GM18909 (cell line): ENCODE measurements around the gene TAOK2.
"Not testable (repeated sequence)": the region's sequence is repeated elsewhere in the genome, so short reads cannot be mapped to it uniquely, and the experiment has no call there.

Experiments used
- ATAC-seq: cut with Tn5 transposase; IDR thresholded peaks from one replicate; pipeline ENCODE4 v1.9.1; 2021; ENCODE audit warnings: mild to moderate bottlenecking; ENCODE audit not compliant: unreplicated experiment, poor library complexity

Gene TAOK2

GRCh38 chr16:29973384-29974246, at the start of gene TAOK2:
TSS of gene TAOK2 (plus strand) at chr16:29973868. CDS start at chr16:29977773, 3,905 bp downstream.
- ATAC-seq = peak; percentile 93

DNA sequence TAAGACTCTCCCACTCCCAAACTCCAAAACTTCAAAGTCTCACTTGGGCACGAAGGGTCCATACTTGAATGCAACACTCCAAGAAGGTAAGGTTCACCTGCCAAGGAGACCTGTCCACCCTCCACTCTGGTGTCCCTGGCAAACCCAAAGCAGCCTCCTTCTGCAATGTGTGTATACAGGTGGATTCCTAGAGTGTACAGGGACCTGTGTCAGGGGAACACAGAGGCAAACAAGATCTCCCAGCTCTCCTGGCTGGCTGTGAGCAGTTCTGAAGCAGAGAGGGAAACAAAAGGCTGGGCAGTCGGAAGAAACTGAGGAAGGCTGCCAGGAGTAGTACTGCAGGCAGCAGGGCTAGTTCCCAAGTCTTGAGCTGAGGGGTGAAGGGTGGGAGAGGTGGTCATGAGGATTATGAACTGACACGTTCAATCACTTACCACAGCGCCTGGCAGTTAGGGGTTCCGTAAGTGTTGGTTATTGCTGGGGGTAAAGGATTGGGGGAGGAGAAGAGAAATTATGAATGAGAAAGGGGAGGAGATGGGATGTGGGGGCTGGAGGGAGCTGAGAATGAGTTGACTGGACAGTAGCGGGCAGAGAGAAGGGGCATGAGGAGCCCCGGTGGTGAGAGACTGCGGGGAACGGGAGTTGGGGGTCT, 48.4 kb upstream of the TAOK2 start:
- no peak for ATAC-seq

DNA sequence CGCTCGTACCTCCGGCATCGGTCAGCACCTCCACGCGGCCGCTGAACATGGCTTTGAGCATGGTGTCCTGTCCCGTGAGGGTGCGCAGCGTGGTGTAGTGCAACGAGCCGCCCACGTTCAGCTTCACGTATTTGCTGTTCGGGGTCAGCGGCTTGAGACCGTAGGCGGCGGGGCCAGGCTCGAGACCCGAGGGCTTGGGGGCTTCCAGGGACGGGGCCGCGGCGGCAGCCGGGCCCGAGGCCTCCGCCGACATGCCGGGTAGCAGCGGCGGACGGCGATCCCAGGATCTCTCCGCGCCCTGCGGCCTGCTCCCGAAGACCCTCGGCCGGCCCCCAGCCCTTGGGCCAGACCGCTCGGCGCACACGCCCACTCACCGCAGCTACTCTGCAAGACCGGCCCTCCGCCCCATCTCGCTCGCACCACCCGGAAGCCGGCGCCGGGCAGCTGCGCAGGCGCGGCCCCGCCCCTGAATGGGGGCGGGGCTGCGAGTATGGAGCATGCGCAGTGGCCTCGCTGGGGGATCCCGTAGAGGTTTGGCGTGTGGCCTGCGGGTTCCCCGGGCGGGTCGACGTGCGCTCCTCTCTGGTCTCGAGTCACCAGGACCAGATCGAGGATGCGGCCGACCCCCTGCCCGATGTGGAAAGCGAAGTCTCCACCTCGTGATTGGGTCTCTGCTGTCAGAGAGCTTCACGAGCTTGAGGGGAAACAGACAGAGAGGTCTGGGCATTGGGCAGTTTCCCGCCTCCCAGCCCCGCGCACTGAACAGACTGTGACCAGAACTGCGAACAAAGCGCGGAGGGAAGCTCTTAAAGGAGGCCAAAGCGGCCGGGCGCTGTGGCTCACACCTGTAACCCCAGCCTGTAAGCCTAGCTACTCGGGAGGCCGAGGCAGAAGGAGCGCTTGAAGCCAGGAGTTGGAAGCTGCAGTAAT, 47.6 kb upstream of the TAOK2 start, which contains the start of gene KCTD13:
Gene KCTD13, minus strand, starts transcription at position 446 of the 930 bp plus-strand sequence. Its CDS starts 193 bp downstream, at position 253.
- ATAC-seq = peak; percentile 91

GRCh38 chr16:29926711-29927052, 47.0 kb upstream of the TAOK2 start:
- no peak for ATAC-seq

DNA sequence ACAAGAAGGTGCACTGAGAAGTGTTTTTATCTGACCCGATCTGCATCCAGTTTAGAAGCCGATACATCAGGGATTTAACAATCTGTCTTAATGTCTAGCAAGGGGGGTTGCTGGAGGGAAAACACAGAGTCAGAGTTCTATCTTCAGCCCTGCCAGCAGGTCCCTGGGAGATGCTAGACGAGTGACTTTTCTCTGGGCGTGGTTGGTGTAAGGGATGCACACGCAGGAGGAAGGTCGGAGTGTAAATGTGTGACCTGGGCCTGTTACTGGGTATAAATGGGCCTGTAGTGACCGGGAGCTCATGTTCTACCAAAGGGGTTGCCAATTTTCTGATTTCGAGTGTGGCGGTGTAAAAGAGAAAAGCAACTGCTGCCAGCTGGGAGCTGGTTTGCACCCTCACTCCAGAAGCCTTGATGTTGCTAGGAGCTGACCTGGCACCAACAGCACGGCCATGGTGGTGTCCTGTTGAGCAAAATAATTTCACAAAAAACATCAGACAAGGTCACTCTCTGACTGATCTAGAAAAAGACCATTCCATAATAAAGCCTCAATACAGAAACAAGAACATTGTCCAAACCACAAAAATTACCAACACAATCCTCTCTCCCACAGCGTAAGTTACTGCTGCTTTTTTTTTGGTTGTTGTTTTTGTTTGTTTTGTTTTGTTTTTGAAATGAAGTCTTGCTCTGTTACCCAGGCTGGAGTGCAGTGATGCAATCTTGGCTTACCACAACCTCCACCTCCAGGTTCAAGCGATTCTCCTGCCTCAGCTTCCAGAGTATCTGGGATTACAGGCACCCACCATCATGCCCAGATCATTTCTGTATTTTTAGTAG, 46.4 kb upstream of the TAOK2 start:
- ATAC-seq = no peak

DNA sequence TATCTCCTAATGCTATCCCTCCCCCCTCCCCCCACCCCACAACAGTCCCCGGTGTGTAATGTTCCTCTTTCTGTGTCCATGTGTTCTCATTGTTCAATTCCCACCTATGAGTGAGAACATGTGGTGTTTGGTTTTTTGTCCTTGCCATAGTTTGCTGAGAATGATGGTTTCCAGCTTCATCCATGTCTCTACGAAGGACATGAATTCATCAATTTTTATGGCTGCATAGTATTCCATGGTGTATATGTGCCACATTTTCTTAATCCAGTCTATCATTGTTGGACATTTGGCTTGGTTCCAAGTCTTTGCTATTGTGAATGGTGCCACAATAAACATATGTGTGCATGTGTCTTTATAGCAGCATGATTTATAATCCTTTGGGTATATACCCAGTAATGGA, 41.9 kb upstream of the TAOK2 start:
- ATAC-seq = not testable (repeated sequence)

DNA sequence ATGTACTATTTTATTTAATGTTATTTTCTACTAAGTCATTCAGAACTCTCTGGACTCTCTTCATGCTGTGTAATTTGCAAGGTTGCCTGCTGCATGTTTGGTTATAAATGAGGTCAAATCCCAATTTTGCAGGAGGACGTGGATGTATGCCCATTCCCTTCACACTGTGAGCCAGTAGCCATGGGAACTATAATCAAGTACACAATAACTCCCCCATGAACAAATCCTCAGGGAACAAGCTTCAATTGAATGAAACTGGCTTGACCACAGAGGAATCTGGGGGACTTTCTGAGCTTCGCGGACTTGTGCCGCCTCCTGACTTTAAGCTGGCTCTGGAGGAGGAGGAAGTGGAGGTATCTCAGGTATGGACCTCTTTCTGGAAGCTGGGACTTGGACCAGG, 33.0 kb upstream of the TAOK2 start:
- ATAC-seq = no peak

DNA sequence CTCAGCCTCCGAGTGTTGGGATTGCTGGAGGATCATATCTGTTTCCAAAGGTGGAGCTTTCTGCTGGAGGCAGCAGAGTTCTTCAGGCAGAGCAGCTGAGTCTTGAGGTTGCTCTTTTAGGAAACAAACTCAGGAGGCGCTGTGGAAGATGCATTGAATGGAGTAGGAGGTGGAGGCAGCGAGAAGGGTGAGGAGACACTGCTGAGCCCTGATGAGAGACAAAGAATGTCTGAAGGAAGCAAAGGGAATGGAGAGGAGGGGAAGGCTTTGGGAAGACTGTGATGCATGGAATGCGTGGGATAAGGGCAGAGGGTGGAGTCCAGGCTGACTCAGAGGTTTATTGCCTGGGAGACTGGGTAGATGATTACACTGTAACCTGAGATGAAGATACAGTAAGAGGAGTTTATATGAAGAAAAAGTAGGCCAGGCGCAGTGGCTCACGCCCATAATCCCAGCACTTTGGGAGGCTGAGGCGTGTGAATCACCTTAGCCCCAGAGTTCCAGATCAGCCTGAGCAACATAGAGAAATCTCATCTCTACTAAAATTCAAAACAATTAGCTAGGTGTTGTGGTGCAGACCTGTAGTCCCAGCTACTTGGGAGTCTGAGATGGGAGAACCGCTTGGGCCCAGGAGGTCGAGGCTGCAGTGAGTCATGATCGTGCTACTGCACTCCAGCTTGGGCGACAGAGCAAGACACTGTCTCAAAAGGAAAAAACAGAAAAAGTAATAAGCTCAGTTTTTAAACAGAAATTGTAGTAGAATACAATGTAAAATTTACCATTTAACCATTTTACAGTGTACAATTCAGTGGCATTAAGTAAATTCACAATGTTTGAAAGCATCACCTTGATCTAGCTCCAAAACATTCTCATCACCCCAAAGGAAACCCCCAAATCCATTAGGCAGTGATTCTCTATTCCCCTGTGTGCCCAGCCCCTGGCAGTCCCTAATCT, 29.5 kb upstream of the TAOK2 start:
- ATAC-seq = no peak

DNA sequence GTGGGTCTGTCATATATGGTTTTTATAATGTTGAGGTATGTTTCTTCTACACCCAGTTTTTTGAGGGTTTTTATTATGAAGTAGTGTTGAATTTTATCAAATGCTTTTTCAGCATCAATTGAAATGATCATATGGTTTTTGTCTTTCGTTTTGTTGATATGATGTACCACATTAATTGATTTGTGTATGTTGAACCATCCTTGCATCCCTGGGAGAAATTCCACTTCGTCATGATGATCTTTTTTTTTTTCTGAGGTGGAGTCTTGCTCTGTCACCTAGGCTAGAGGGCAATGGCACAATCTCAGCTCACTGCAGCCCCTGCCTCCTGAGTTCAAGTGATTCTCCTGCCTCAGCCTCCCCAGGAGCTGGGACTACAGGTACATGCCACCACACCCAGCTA, 25.8 kb upstream of the TAOK2 start:
- ATAC-seq = no peak

DNA sequence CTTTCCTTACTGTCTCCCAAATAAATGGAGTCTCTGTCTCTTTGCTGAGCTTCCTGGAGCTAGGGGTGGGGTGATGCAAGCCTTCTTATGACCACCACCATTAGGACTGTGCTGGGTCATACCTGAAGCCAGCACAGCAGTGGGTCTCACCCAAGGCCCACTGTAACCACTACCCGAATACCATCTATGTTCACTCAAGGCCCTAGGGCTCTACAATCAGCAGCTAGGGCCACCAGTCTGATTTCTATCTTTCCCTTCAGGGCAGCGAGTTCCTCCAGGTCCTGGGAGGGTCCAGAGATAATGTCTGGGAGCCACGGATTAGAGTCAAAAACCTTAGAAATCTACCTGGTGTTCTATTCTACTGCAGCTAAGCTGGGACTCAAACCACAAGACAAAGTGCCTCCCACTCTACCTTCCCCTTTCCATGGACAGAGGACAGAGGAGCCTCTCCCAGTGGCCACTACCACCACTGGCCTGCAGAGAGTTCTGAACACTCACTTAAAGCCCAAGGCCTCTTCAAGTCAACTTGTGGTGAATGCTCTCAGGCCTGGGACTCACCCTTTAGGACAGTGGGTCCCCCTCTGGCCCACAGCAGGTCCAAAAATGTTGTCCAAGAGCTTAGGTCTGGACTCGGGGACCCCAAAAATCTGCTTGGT, 22.7 kb upstream of the TAOK2 start:
- no peak for ATAC-seq

DNA sequence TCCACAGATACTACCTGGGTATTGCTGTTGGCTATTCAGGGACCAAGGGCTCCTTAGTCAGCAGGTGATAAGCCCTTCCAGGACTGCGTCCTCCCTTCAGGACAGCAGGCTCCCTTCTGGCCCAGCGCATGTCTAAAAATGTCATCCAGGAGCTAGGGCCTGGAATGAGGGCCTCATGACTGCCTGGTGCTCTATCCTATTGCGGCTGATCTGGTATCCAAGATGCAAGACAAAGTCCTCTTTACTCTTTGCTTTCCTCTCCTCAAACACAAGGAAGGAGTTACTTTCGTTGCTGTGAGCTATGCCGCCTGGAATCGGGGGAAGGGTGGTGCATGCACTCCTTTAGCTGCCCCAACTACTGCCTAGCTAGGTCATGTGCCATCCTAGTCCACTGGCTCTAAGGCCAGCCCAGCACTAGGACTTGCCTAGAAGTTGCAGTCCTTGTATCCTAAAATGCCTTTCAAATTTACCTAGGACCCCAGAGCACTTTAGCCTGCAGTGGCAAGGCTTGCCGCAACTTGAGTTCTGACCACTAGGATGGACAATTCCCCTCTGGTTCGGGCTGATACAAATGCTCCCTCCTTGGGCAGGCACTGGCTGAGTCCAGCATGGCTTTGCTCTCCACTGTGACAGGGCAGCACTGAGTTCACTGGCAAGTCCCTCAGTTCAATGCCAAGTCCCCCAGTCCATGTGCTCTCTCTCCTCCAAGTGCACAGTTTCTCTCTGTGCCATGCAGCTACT, 21.9 kb upstream of the TAOK2 start:
- no peak for ATAC-seq

- ATAC-seq = no peak
These were observed 14.9 kb upstream of the TAOK2 start for GRCh38 chr16:29958756-29959155.

DNA sequence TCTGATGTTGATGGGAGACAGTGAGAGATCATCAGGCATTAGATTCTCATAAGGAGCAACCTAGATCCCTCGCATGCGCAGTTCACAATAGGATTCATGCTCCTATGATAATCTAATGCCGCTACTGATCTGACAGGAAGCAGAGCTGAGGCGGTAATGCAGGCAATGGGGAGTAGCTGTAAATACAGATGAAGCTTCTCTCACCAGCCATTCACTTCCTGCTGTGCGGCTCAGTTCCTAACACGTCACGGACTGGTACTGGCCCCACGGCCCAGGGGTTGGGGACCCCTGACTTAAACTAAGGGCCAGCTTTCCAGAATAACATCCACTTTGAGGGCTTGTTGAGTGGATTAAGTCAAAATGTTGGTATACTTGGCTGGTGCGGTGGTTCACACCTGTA, 14.4 kb upstream of the TAOK2 start:
- ATAC-seq = no peak

DNA sequence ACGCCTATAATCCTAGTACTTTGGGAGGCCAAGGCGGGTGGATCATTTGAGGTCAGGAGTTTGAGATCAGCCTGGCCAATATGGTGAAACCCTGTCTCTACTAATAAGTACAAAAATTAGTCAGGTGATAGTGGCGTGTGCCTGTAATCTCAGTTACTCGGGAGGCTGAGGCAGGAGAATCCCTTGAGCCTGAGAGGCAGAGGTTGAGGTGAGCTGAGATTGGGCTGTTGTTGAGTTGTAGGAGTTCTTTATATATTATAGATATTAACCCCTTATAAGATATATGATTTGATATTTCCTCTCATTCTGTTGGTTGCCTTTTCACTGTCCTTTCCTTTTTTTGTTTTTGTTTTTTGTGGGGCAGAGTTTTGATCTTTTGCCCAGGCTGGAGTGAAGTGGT, 13.8 kb upstream of the TAOK2 start:
- not testable (repeated sequence) for ATAC-seq

DNA sequence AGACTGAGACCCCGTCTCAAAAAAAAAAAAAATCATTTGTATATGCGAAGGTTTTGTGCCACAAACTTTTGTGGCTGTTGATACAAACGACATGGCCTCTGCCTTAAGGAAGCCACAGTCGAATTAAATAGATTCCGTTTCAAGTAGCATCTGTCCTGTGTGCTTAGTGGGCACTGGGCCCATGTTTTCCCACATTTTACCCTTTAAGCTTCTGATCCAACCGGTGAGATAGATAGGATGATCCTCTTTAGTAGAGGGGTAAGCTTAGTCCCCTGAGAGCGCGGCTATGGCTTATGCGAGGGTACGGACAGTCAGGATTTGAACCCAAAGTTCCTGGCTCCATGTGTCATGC, 12.6 kb upstream of the TAOK2 start:
- no peak for ATAC-seq

- peak; percentile 87 for ATAC-seq
These were observed 12.0 kb upstream of the TAOK2 start, which contains the start of gene TMEM219 for GRCh38 chr16:29961479-29962343. TSS of gene TMEM219 (plus strand) at chr16:29962079. CDS start at chr16:29963144, 1,065 bp downstream.
